Retinal pigment epithelial cell (primary cell): ENCODE data around the gene SCMH1.

Experiments used
- DNase-seq: peaks from one replicate; pipeline ENCODE4 v3.0.0-alpha.2; 2010; ENCODE audit warnings: low read depth
- H3K4me3 ChIP-seq: 2 replicates; pipeline ENCODE4 v1.5.1; 2011; ENCODE audit warnings: mild to moderate bottlenecking, low read length, control low read depth, moderate library complexity
- CTCF ChIP-seq: conservative IDR thresholded peaks from 2 replicates; pipeline ENCODE4 v1.5.1; 2011; ENCODE audit warnings: low read depth, low read length, control low read depth, inconsistent platforms

The SCMH1 gene

GRCh38 chr1:41006942-41007865 lies 234.9 kb downstream of the SCMH1 start:
- TF ChIP-seq CTCF, result no peak
- no peak overlapping the region for H3K4me3 ChIP-seq
- DNase-seq, result no peak

DNA sequence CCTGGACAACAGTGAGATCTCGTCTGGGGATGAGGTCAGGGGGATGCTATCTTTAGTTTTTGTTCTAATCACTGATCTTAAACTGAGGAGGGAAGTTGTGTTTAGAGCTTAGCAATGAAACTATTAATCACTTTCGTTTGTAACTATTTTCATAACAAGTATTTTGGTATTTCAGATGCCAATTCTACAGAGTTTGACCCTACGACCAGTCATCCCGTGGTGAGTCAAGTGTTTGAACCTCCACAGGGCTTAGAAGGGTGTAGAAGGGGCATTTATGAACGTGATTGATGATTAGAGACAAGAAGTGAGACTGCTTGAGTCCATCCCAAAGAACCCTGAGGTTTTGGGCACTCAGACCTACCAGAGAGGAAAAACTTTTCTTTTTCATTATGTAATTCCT lies 236.2 kb downstream of the SCMH1 start:
- TF ChIP-seq CTCF, result no peak
- H3K4me3 ChIP-seq, result no peak overlapping the region
- DNase-seq, result no peak

DNA sequence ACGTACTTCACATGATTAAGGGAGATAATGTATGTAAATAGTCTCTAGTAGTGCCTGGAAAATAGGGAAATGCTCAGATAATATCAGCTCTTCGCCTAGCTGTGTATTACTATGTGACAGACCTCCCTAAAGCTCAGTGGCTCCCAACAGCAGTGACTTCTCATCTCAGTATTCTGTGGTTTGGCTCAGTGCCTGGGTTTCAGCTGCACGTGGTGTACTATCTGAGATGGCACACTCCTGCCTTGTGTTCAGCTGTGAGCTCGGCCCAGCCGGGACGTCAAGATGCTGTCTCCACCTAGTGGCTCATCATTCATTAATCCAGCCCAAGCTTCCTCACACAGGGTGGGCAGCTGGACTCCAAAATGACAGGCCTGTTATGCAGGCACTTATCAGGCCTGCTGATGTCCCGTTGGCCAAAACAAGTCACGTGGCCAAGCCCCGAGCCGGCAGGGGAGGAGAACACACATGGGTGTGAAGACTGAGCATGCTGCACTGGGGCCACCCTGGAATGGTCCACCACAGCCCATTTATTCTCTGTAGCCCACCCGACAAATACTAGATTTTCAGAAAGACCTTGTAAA lies 238.4 kb downstream of the SCMH1 start:
- H3K4me3 ChIP-seq, result no peak overlapping the region
- TF ChIP-seq CTCF, result peak; percentile 51

DNA sequence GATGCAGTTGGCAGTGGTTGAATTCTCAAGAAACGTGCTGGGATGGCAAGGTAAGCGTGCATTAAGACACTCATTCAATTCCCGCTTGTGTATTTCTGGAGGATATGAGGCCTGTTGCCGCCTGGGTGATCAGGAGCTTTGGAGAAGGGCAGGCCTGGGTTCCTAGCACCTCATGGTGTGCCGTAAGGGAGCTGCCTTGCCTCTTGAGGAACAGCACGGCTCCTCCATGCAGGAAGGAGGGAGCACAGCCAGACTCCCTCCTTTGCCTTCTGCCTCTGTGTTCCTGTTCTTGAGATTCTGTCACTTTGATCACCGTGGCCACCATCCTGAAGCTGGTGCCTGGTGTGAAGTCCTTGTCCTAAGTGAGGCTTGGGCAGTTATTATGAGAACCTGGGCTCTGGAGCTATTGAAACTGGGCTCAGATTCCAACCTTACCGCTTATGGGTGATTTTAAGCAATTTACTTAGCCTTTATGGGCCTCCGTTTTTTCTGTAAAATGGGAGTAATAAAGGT lies 238.9 kb downstream of the SCMH1 start:
- DNase-seq, result no peak
- TF ChIP-seq CTCF, result no peak
- no peak overlapping the region for H3K4me3 ChIP-seq

More for the DNA sequence above, 238.4 kb downstream of the SCMH1 start:
- peak; percentile 70 for DNase-seq

- no peak overlapping the region for H3K4me3 ChIP-seq
- no peak for DNase-seq
- no peak for TF ChIP-seq CTCF
These were observed 243.4 kb downstream of the SCMH1 start for GRCh38 chr1:40998668-40999067.

- DNase-seq, result peak; percentile 54
- no peak for TF ChIP-seq CTCF
- no peak overlapping the region for H3K4me3 ChIP-seq
These were observed 245.0 kb downstream of the SCMH1 start for GRCh38 chr1:40997096-40997495.

DNA sequence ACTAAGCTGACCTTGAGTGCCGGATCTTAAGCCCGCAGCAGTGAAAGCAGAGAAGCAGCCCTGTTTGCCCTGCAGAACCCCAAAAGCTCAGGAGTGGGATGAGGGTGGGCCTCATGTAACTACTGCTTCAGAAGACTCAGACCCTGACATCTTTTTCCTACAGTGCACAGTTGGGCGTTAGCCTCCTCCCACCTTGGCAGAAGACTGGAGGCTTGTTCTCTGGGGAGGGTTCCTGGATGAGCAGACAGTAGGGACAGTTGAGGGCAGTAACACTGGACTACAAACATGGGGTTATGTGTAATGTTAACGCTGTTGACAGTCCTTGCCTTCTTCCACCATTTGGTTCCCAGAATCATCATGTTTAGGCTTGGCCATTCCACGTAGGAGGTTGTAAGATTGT lies 253.0 kb downstream of the SCMH1 start:
- no peak for TF ChIP-seq CTCF
- H3K4me3 ChIP-seq, result no peak overlapping the region
- DNase-seq, result no peak
